ENCODE data around the gene DRG2.

Gene DRG2

DNA sequence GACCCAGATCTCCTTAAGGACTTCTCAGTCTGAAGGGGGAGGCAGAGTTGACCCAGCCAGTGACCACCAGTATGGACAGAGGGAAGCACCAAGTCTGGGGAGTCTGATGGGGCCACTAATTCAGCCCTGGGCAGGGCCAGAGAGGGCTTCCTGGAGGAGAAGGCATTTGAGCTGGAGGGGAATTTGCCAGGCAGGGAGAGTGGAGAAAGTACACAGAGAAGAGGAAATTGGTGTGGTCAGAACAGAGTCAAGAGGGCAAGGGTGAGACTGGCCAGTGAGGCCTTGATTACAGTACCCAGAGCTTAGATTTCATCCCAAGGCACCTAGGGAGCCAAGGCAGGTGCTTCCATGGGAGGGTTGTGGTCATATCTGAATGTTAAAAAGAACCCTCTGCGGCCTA, 57.1 kb downstream of the DRG2 start:
- no peak for DNase-seq

DNA sequence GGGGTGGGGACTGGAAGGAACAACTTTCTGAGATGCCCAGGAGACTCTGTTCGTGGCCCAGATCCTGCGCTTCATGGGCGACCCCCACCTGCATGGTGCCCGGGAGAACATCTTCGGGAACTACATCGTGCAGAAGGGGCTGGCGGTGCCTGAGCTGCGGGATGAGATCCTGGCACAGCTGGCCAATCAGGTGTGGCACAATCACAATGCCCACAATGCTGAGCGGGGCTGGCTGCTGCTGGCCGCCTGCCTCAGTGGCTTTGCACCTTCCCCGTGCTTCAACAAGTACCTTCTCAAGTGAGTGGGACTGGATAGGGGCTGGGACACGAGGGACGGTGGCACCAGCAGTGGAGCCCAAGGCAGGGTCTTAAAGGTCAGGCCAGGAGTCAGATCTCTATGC, 58.1 kb downstream of the DRG2 start:
- no peak for DNase-seq

DNA sequence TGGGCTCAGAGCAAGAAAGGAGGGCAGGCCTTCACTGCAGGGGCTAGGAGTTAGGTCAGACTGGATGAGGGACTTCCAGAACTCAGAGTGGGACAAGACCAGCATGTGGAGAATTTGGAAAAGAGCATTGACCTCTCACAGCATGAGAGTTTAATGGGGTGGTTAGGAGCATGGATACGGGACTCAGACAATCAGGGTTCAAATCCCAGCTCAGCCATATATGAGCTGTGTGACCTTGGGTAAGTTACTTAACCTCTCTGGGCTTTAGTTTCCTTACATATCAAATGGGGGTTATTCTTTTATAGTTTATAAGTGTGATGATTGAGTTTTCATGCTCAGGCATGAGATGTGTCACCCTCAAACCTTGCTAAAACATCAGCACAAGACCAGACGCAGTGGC, 58.5 kb downstream of the DRG2 start:
- DNase-seq: no peak

DNA sequence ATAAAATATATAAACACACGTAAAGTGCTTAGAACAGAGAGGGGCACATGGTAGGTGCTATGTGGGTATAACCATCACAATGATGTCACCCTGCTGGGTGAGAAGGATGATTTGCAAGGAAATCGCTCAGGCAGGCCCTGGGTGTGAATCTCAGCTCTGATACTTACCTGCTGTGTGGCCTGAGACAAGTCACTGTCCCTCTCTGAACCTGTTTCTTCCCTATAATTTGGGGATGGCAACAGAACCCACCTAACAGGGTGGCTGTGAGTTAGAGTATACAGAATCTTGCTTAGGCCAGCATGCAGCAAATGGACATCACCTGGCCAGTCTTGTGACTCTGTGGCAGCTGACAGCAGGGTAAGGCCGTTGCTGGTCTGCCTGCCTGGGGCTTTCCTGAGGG, 59.2 kb downstream of the DRG2 start:
- no peak for DNase-seq

DNA sequence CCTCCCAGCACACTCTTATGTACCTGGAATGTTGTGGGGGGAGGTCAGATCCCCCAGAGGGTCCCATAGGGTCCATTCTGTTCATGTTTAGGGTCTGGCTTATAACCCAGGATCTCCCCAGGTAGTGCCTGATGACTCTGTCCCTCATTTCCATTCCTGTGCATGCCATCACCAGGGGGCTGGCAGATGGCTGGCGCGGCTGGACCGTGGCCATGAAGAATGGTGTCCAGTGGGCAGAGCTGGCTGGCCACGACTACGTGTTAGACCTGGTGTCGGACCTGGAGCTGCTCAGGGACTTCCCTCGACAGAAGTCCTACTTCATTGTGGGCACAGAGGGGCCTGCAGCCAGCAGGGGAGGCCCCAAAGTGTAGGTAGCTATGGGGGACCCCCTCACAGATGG, 60.8 kb downstream of the DRG2 start:
- DNase-seq: no peak

DNA sequence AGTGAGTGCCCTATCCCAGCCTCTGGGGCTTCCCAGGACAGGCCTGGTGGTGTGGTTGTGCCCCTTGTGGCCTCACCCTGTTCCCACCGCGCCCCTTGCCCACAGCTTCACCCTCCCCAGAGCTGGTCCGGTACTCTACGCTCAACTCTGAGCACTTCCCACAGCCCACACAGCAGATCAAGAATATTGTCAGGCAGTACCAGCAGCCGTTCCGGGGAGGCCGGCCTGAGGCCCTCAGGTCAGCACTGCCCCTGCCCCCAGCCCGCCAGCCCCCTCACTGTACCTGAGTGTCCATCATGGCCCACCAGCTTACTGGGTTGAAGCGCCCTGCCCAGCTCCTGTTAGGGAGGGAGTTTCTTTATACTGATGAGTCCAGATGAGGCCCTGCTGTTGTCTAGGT, 63.5 kb downstream of the DRG2 start:
- DNase-seq: no peak

DNA sequence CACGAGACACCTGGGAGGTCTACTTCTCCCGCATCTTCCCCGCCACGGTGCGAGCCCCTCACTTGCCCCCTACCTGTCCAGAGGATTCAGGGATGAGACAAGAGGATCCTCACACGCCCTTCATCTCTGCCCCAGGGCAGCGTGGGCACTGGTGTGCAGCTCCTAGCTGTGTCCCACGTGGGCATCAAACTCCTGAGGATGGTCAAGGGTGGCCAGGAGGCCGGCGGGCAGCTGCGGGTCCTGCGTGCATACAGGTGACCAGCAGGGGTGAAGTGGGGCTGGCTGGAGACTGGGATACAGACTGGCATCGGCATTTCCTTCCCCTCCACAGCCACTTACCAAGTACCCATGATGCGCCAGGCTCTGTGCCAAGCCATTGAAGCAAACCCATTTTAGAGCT, 67.4 kb downstream of the DRG2 start:
- no peak for DNase-seq

DNA sequence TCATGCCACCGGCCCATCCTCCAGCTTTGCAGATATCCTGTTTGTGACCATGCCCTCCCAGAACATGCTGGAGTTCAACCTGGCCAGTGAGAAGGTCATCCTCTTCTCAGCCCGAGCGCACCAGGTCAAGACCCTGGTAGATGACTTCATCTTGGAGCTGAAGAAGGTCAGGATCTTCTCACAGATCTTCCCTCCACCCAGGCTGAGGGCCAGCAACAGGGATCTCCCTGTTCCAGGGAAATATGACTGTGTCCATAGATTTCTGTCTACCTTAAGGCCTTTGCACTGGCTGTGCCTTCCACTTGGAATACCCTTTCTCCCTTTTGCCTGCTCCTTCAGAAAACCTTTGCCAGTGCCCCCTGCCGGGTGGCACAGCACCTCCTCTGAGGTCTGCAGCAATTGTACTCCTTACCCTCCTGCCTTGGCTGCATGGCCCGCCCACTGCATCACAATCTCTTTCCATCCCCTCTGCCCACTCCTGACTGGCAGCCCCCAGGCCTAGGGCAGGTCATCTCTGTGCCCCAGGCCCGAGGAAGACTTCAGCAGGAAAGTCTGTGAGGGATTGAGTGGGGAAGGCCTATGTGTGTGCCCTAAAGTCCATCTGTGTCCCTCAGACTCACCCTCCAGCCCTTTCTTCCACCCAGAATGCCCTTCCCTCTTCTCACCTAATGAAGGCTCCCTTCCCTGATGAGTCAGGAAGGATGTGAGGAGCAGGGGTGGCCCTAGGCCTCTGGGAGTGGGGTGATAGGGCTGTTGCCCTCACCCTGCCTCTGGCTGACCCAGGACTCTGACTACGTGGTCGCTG, 68.6 kb downstream of the DRG2 start:
- DNase-seq: no peak

DNA sequence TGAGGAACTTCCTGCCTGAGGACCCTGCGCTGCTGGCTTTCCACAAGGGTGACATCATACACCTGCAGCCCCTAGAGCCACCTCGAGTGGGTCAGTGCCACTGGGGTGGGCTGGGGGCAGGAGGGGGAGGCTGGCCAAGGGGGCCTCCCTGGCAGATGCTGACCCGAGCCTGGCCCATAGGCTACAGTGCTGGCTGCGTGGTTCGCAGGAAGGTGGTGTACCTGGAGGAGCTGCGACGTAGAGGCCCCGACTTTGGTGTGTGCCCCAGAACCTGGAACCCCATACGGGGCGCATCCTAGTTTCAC, 69.2 kb downstream of the DRG2 start:
- no peak for DNase-seq
